A549 (cell line): Measurements from ENCODE around the gene PHYH. TPM values are rescaled to one million over a fixed set of nuclear protein-coding genes. Genes with fewer than 3 reads are reported as not detected.

Experiments used
- ATAC-seq, 2 experiments: fragments of 200-7000 bp in 1 of 2; fragments of >200 bp in 1 of 2; cut with Nextera tagmentation in 1 of 2; cut with Tn5 transposase in 1 of 2; 3 replicates each; pipeline versions ENCODE4 v1.8.0 to v1.9.1; 2018 to 2020; ENCODE audit warnings: mild to moderate bottlenecking in 1 of 2, moderate library complexity in 1 of 2
- CTCF ChIA-PET: fragments of 300-600 bp; sonication (Branson Sonifier 250); formaldehyde crosslinking; extraction: SDS; loops from one replicate; lab custom pipeline; 2021; ENCODE audit warnings: antibody characterized with exemption, inconsistent platforms; lab: Yijun Ruan, JAX
- POLR2A ChIA-PET: fragments of 350-600 bp; formaldehyde crosslinking; extraction: SDS; loops from one replicate; lab custom pipeline; 2021; ENCODE audit warnings: antibody characterized with exemption, inconsistent platforms; lab: Yijun Ruan, JAX
- DNase-seq, 2 experiments: peaks; one replicate each; pipeline versions ENCODE4 v3.0.0 to v3.0.0-alpha.2; 2011 to 2016; ENCODE audit warnings: low read depth in 1 of 2, low spot score in 1 of 2
- FAIRE-seq: peaks from 2 replicates; lab custom pipeline; 2011; peaks lifted over from hg19 to GRCh38; lab: Jason Lieb, UNC
- H3K27ac ChIP-seq, 2 experiments: fragments of >200 bp; sonication (Bioruptor Twin); formaldehyde crosslinking; 3 replicates each; pipeline ENCODE4 v1.5.1; 2016 to 2017
- H3K4me1 ChIP-seq: fragments of >200 bp; sonication (Bioruptor Twin); formaldehyde crosslinking; 3 replicates; pipeline ENCODE4 v1.6.1; 2016
- H3K4me2 ChIP-seq: fragments of >200 bp; sonication (Bioruptor Twin); formaldehyde crosslinking; 3 replicates; pipeline ENCODE4 v1.6.1; 2016
- H3K4me3 ChIP-seq: fragments of >200 bp; sonication (Bioruptor Twin); formaldehyde crosslinking; 3 replicates; pipeline ENCODE4 v1.5.1; 2016
- H3K9me3 ChIP-seq: fragments of >200 bp; sonication (Bioruptor Twin); formaldehyde crosslinking; 3 replicates; pipeline ENCODE4 v1.6.1; 2016
- BHLHE40 ChIP-seq: IDR thresholded peaks from 2 replicates; pipeline ENCODE4 v1.6.1; 2012; ENCODE audit warnings: low read depth, low read length, inconsistent platforms
- CBX8 ChIP-seq: fragments of 200-600 bp; sonication (generic); IDR thresholded peaks from 2 replicates; pipeline ENCODE4 v1.6.1; 2016
- CEBPB ChIP-seq, 2 experiments: fragments of >200 bp in 1 of 2; sonication (Bioruptor Twin) in 1 of 2; formaldehyde crosslinking in 1 of 2; IDR thresholded peaks; 2 replicates each; pipeline ENCODE4 v1.6.1; 2012 to 2016
- CTCF ChIP-seq: fragments of >200 bp; sonication (Bioruptor Twin); formaldehyde crosslinking; IDR thresholded peaks from 3 replicates; pipeline ENCODE4 v1.5.1; 2016
- E2F6 ChIP-seq: IDR thresholded peaks from 2 replicates; pipeline ENCODE4 v1.6.1; 2012; ENCODE audit warnings: low read depth, borderline replicate concordance
- EHF ChIP-seq: fragments of 250-450 bp; sonication (Bioruptor Pico); IDR thresholded peaks from 2 replicates; pipeline ENCODE4 v1.5.0; 2020; ENCODE audit warnings: mild to moderate bottlenecking
- EHMT2 ChIP-seq: fragments of 200-600 bp; sonication (generic); IDR thresholded peaks from 2 replicates; pipeline ENCODE4 v1.6.1; 2016; ENCODE audit warnings: antibody characterized with exemption, low read depth, mild to moderate bottlenecking, moderate library complexity
- EP300 ChIP-seq, 2 experiments: fragments of >200 bp; sonication (Bioruptor Twin); formaldehyde crosslinking; IDR thresholded peaks; 2 replicates in 1 of 2; 3 replicates in 1 of 2; pipeline ENCODE4 v1.6.1; 2016 to 2017
- ESRRA ChIP-seq: fragments of 150-350 bp; IDR thresholded peaks from 2 replicates; pipeline ENCODE4 v1.6.1; 2014; ENCODE audit warnings: mild to moderate bottlenecking, low read length, borderline replicate concordance
- FOSB ChIP-seq: fragments of 250-450 bp; sonication (Bioruptor Pico); IDR thresholded peaks from 2 replicates; pipeline ENCODE4 v1.5.0; 2020; ENCODE audit warnings: mild to moderate bottlenecking, moderate library complexity
- GATA3 ChIP-seq: IDR thresholded peaks from 2 replicates; pipeline ENCODE4 v1.6.1; 2012; ENCODE audit warnings: borderline replicate concordance
- HDAC2 ChIP-seq: fragments of 200-600 bp; sonication (generic); IDR thresholded peaks from 2 replicates; pipeline ENCODE4 v1.6.1; 2016
- HMGXB4 ChIP-seq: fragments of 250-450 bp; sonication (Bioruptor Pico); IDR thresholded peaks from 2 replicates; pipeline ENCODE4 v1.5.0; 2021; ENCODE audit warnings: mild to moderate bottlenecking, moderate library complexity, borderline replicate concordance
- JUN ChIP-seq, 2 experiments: fragments of >200 bp; sonication (Bioruptor Twin); formaldehyde crosslinking; IDR thresholded peaks; 2 replicates in 1 of 2; 3 replicates in 1 of 2; pipeline ENCODE4 v1.6.1; 2016 to 2017
- JUNB ChIP-seq: fragments of >200 bp; sonication (Bioruptor Twin); formaldehyde crosslinking; IDR thresholded peaks from 2 replicates; pipeline ENCODE4 v1.6.1; 2016
- KDM1A ChIP-seq: fragments of 200-600 bp; sonication (generic); IDR thresholded peaks from 2 replicates; pipeline ENCODE4 v1.6.1; 2016; ENCODE audit warnings: low read depth, mild to moderate bottlenecking
- KDM5A ChIP-seq: fragments of 200-600 bp; sonication (generic); IDR thresholded peaks from 2 replicates; pipeline ENCODE4 v1.6.1; 2016; ENCODE audit warnings: antibody characterized with exemption, mild to moderate bottlenecking
- MAFK ChIP-seq: fragments of 450-650 bp; IDR thresholded peaks from 2 replicates; pipeline ENCODE4 v1.6.1; 2014; ENCODE audit not compliant: partially characterized antibody
- MAZ ChIP-seq: fragments of 150-350 bp; IDR thresholded peaks from 2 replicates; pipeline ENCODE4 v1.6.1; 2014; ENCODE audit warnings: antibody characterized with exemption, low read depth, low read length, borderline replicate concordance
- MYC ChIP-seq: IDR thresholded peaks from 2 replicates; pipeline ENCODE4 v1.6.1; 2012; ENCODE audit warnings: mild to moderate bottlenecking, inconsistent platforms, low read length, improper control_type of control experiment, borderline replicate concordance
- NR3C1 ChIP-seq: fragments of >200 bp; sonication (Bioruptor Twin); formaldehyde crosslinking; IDR thresholded peaks from 3 replicates; pipeline ENCODE4 v1.6.1; 2017
- POLR2A ChIP-seq: IDR thresholded peaks from 2 replicates; pipeline ENCODE4 v1.6.1; 2012; ENCODE audit warnings: mild to moderate bottlenecking, low read length
- SMC3 ChIP-seq: fragments of >200 bp; sonication (Bioruptor Twin); formaldehyde crosslinking; IDR thresholded peaks from 3 replicates; pipeline ENCODE4 v1.6.1; 2018; ENCODE audit warnings: inconsistent platforms
- USF2 ChIP-seq: fragments of 450-650 bp; IDR thresholded peaks from 2 replicates; pipeline ENCODE4 v1.6.1; 2014; ENCODE audit warnings: antibody characterized with exemption
- ZFP36 ChIP-seq: fragments of 450-650 bp; IDR thresholded peaks from 2 replicates; pipeline ENCODE4 v1.6.1; 2014; ENCODE audit warnings: borderline replicate concordance; ENCODE audit not compliant: partially characterized antibody
- ZNF302 ChIP-seq: fragments of 250-450 bp; sonication (Bioruptor Pico); IDR thresholded peaks from 2 replicates; pipeline ENCODE4 v1.9.0; 2021; ENCODE audit warnings: inconsistent platforms, mild to moderate bottlenecking, moderate library complexity
- ZSCAN20 ChIP-seq: fragments of 250-450 bp; sonication (Bioruptor Pico); IDR thresholded peaks from 2 replicates; pipeline ENCODE4 v1.8.0; 2022; ENCODE audit warnings: mild to moderate bottlenecking, moderate library complexity
- WGBS: methylation state at CpG from one replicate; pipeline ENCODE4 v1.1.6; 2017; ENCODE audit errors: missing lambda C conversion rate; 5-methylcytosine and 5-hydroxymethylcytosine counted together
- polyA plus RNA-seq, 4 experiments: library from polyadenylated mRNA; depleted of rRNA in 3 of 4; stranded (reverse); fragments of >200 nt; fragmentation: RNase III in 1 of 4; extraction: RNeasy Plus Mini Kit Qiagen cat#74134 plus additional on column Dnase treatment in 1 of 4; gene quantifications; 2 replicates in 3 of 4; 3 replicates in 1 of 4; pipeline ENCODE4 v1.2.3, GENCODE V29; 2011 to 2017

Gene PHYH
- polyA plus RNA-seq, 2 of the 4 experiments (the other 2 are of a cell fraction): 25.6 to 26.3 TPM

GRCh38 chr10:13291821-13292773, 7.8 kb downstream of the PHYH start:
- Histone ChIP-seq H3K9me3 (no peaks in the 10 kb centered on the region), H3K4me1 (no peaks in the 10 kb centered on the region), H3K4me2 (no peak overlapping the region), H3K4me3 (no peak overlapping the region)
- CTCF ChIA-PET: interaction anchor here (1.6 to 4.2 kb wide), 2 partner anchors 9 to 85 kb away, joined by 5 to 23 read pairs; partner anchors contain the start of gene PHYH
- ATAC-seq: no peak
- 91% methylated on average over 19 of the region's 19 CpGs for WGBS
- TF ChIP-seq HDAC2: no peak
- TF ChIP-seq ZSCAN20 (CRISPR knock-in tag): no peak
- TF ChIP-seq ZNF302 (CRISPR knock-in tag): no peak
- no peak for TF ChIP-seq POLR2A
- TF ChIP-seq CEBPB (IDR thresholded peaks at IDR 0.05): no peak
- no peak for TF ChIP-seq MAFK
- TF ChIP-seq GATA3: no peak
- TF ChIP-seq EHMT2: no peak
- TF ChIP-seq MAZ: no peak
- TF ChIP-seq FOSB: no peak
- no peak for TF ChIP-seq MYC
- TF ChIP-seq ESRRA: no peak
- TF ChIP-seq, all 56 proteins: peak for 0
- DNase-seq: no peak
- POLR2A ChIA-PET: no interaction called here
- FAIRE-seq: no peak
- no peak overlapping the region for H3K27ac ChIP-seq

GRCh38 chr10:13291061-13291460, 8.8 kb downstream of the PHYH start:
- Histone ChIP-seq H3K27ac (no peak overlapping the region), H3K4me1 (no peaks in the 10 kb centered on the region), H3K9me3 (no peaks in the 10 kb centered on the region), H3K4me2 (no peak overlapping the region), H3K4me3 (no peak overlapping the region)
- 88% methylated on average over 4 of the region's 4 CpGs for WGBS
- ChIA-PET POLR2A (no interaction called here), CTCF (interaction anchor here (4.2 kb wide), 1 partner anchor 10 kb away, joined by 23 read pairs; the partner anchor contains the start of gene PHYH)
- no peak for ATAC-seq
- DNase-seq: no peak
- TF ChIP-seq CBX8 (no peak), KDM5A (no peak), BHLHE40 (no peak), JUNB (no peak), USF2 (no peak), EP300 (IDR thresholded peaks at IDR 0.05) (no peak), ZFP36 (no peak), FOSB (no peak), KDM1A (no peak), EHF (CRISPR knock-in tag) (no peak), E2F6 (no peak), SMC3 (no peak), MAZ (no peak), CTCF (no peak), JUN (IDR thresholded peaks at IDR 0.05) (no peak), HDAC2 (no peak), HMGXB4 (no peak), CEBPB (IDR thresholded peaks at IDR 0.05) (no peak), EHMT2 (no peak), NR3C1 (no peak)
- FAIRE-seq: no peak
